Liver (tissue), 3 donors: Measurements from ENCODE around the gene UBR3.

ENCODE experiments used
- GABPA ChIP-seq, 2 donors: IDR thresholded peaks in 1 of 2; conservative IDR thresholded peaks in 1 of 2; 2 replicates each; pipeline ENCODE4 v1.6.1; 2016; ENCODE audit warnings: antibody characterized with exemption in 2 of 2, mild to moderate bottlenecking in 1 of 2, moderate library complexity in 1 of 2
- HNF4G ChIP-seq: IDR thresholded peaks from 2 replicates; pipeline ENCODE4 v1.6.1; 2016; ENCODE audit warnings: antibody characterized with exemption
- JUND ChIP-seq, 2 donors: IDR thresholded peaks; 2 replicates each; pipeline ENCODE4 v1.6.1; 2016; ENCODE audit warnings: antibody characterized with exemption in 2 of 2
- RAD21 ChIP-seq, 2 donors: IDR thresholded peaks; 2 replicates each; pipeline ENCODE4 v1.6.1; 2016; ENCODE audit warnings: antibody characterized with exemption in 2 of 2, mild to moderate bottlenecking in 2 of 2
- SP1 ChIP-seq: IDR thresholded peaks from 2 replicates; pipeline ENCODE4 v1.6.1; 2018; ENCODE audit warnings: antibody characterized with exemption, mild to moderate bottlenecking
- TAF1 ChIP-seq: conservative IDR thresholded peaks from 2 replicates; pipeline ENCODE4 v1.6.1; 2016; ENCODE audit warnings: antibody characterized with exemption, mild to moderate bottlenecking
- TF ChIP-seq, protein P1 (sequence below): fragments of 150-350 bp; IDR thresholded peaks from 2 replicates; pipeline ENCODE4 v1.5.1; 2017; ENCODE audit warnings: improper control_type of control experiment, low read depth, low read length; ENCODE audit not compliant: missing input control
- TF ChIP-seq, protein P2 (sequence below): IDR thresholded peaks from 2 replicates; pipeline ENCODE4 v1.6.1; 2016; ENCODE audit warnings: antibody characterized with exemption
- TF ChIP-seq, protein P3 (sequence below): IDR thresholded peaks from 2 replicates; pipeline ENCODE4 v1.6.1; 2016; ENCODE audit warnings: antibody characterized with exemption
- donor health status: healthy.
- donor health status: healthy.

DNA sequence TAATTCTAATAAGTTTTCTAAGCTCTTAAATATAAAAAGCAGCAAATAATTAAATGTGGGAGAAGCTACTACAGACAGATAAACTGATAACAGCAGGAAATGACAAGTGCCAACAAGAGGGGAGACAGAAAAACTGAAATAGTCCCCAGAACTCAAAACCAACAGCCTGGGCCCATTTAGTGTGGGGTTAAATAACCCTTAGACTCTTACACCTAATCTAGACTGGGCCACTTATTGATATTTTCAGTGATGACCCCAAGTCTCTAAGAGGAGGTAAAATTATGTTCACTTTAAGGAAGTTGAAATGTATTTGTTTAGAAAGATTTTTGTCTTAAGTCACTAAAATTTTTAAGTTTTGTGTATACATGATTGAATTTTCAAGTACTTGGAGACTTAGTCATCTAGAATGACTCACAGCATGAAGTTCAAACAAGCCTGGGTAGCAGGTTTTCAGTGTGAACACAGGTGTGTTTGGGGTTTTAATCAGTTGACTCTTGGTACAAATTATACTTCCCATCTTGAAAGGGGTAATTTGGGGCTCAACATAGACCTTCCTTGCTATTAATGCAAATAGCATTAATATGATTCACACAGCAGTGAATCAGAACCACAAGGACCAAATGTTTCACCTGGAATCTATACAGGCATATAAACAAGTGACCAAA is 295.8 kb downstream of the UBR3 start:
- TF ChIP-seq, protein P1, sequence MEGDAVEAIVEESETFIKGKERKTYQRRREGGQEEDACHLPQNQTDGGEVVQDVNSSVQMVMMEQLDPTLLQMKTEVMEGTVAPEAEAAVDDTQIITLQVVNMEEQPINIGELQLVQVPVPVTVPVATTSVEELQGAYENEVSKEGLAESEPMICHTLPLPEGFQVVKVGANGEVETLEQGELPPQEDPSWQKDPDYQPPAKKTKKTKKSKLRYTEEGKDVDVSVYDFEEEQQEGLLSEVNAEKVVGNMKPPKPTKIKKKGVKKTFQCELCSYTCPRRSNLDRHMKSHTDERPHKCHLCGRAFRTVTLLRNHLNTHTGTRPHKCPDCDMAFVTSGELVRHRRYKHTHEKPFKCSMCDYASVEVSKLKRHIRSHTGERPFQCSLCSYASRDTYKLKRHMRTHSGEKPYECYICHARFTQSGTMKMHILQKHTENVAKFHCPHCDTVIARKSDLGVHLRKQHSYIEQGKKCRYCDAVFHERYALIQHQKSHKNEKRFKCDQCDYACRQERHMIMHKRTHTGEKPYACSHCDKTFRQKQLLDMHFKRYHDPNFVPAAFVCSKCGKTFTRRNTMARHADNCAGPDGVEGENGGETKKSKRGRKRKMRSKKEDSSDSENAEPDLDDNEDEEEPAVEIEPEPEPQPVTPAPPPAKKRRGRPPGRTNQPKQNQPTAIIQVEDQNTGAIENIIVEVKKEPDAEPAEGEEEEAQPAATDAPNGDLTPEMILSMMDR: no peak
- TF ChIP-seq, protein P2, sequence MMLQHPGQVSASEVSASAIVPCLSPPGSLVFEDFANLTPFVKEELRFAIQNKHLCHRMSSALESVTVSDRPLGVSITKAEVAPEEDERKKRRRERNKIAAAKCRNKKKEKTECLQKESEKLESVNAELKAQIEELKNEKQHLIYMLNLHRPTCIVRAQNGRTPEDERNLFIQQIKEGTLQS: no peak
- TF ChIP-seq RAD21 (IDR thresholded peaks at IDR 0.05): no peak
- TF ChIP-seq SP1: no peak
- no peak for TF ChIP-seq TAF1
- TF ChIP-seq JUND (IDR thresholded peaks at IDR 0.05): no peak
- no peak for TF ChIP-seq GABPA (IDR thresholded peaks at IDR 0.05 in 1 of 2, conservative IDR thresholded peaks at IDR 0.05 in 1 of 2)
- no peak for TF ChIP-seq HNF4G
- TF ChIP-seq, protein P3, sequence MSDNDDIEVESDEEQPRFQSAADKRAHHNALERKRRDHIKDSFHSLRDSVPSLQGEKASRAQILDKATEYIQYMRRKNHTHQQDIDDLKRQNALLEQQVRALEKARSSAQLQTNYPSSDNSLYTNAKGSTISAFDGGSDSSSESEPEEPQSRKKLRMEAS: no peak
